Keratinocyte (primary cell): Measurements from ENCODE around the gene CD40. TPM values are rescaled to one million over a fixed set of nuclear protein-coding genes. Genes with fewer than 3 reads are reported as not detected.

Source experiments
- DNase-seq: peaks from one replicate; pipeline ENCODE4 v3.0.0-alpha.2; 2011; ENCODE audit warnings: low read depth, missing footprints, low spot score
- FAIRE-seq: peaks from 2 replicates; lab custom pipeline; 2011; peaks lifted over from hg19 to GRCh38; lab: Jason Lieb, UNC
- H2AFZ ChIP-seq: 2 replicates; pipeline ENCODE4 v1.6.0; 2012; ENCODE audit warnings: low read length, control low read depth, inconsistent platforms; ENCODE audit not compliant: control insufficient read depth
- H3K27ac ChIP-seq: 2 replicates; pipeline ENCODE4 v1.5.1; 2011; ENCODE audit warnings: low read length; ENCODE audit not compliant: control insufficient read depth, insufficient read depth
- H3K27me3 ChIP-seq: 3 replicates; pipeline ENCODE4 v1.6.0; 2011; ENCODE audit warnings: low read length; ENCODE audit not compliant: control insufficient read depth, insufficient read depth; ENCODE audit errors: extremely low read depth
- H3K36me3 ChIP-seq, 2 experiments: 2 replicates in 1 of 2; 3 replicates in 1 of 2; pipeline ENCODE4 v1.5.1; 2011; ENCODE audit warnings: low read length in 2 of 2, mild to moderate bottlenecking in 1 of 2; ENCODE audit not compliant: control insufficient read depth in 2 of 2, insufficient read depth in 2 of 2; ENCODE audit errors: extremely low read depth in 1 of 2
- H3K4me1 ChIP-seq: 3 replicates; pipeline ENCODE4 v1.5.1; 2011; ENCODE audit warnings: low read length; ENCODE audit not compliant: control insufficient read depth, insufficient read depth; ENCODE audit errors: extremely low read depth
- H3K4me2 ChIP-seq: 3 replicates; pipeline ENCODE4 v1.6.0; 2011; ENCODE audit warnings: low read depth, low read length; ENCODE audit not compliant: control insufficient read depth, insufficient read depth; ENCODE audit errors: extremely low read depth
- H3K4me3 ChIP-seq, 3 experiments: fragments of 200-600 bp in 1 of 3; sonication (generic) in 1 of 3; 2 replicates in 2 of 3; 3 replicates in 1 of 3; pipeline ENCODE4 v1.5.1; 2011 to 2016; ENCODE audit warnings: low read length in 3 of 3, mild to moderate bottlenecking in 3 of 3, control low read depth in 2 of 3, inconsistent platforms in 1 of 3, low read depth in 1 of 3, mixed read lengths in 1 of 3, mixed run types in 1 of 3, moderate library complexity in 1 of 3; ENCODE audit not compliant: control insufficient read depth in 2 of 3, insufficient read depth in 2 of 3; ENCODE audit errors: extremely low read depth in 1 of 3
- H3K79me2 ChIP-seq: 2 replicates; pipeline ENCODE4 v1.6.0; 2012; ENCODE audit warnings: low read length; ENCODE audit not compliant: control insufficient read depth, insufficient read depth
- H3K9ac ChIP-seq: 3 replicates; pipeline ENCODE4 v1.6.0; 2011; ENCODE audit warnings: low read length; ENCODE audit not compliant: control insufficient read depth, insufficient read depth; ENCODE audit errors: extremely low read depth
- H3K9me1 ChIP-seq: 3 replicates; pipeline ENCODE4 v1.6.0; 2011; ENCODE audit warnings: low read length; ENCODE audit not compliant: control insufficient read depth, insufficient read depth; ENCODE audit errors: extremely low read depth
- H3K9me3 ChIP-seq: 2 replicates; pipeline ENCODE4 v1.5.1; 2012; ENCODE audit warnings: low read depth, low read length; ENCODE audit not compliant: control insufficient read depth
- H4K20me1 ChIP-seq: 3 replicates; pipeline ENCODE4 v1.6.0; 2011; ENCODE audit warnings: low read length; ENCODE audit not compliant: control insufficient read depth, insufficient read depth; ENCODE audit errors: extremely low read depth
- EZH2 ChIP-seq: IDR thresholded peaks from one replicate; pipeline ENCODE4 v1.6.1; 2012; ENCODE audit warnings: inconsistent platforms, mild to moderate bottlenecking, low read length, moderate library complexity
- dilution Hi-C: fragments of 300-500 bp; cut with MboI; formaldehyde crosslinking; loops from one replicate; pipeline ENCODE4 v1.7.0; 2020; ENCODE audit warnings: low sequenced_read_pairs; ENCODE audit not compliant: extremely low pct_ligation_motif_present
- polyA plus RNA-seq, 5 experiments: library from polyadenylated mRNA; depleted of rRNA in 3 of 5; stranded (reverse) in 3 of 5; stranded (forward) in 1 of 5; unstranded in 1 of 5; fragments of >200 nt; gene quantifications; 1 replicate in 1 of 5; 2 replicates in 3 of 5; 3 replicates in 1 of 5; pipeline versions ENCODE4 v1.2.1 to v1.2.3, GENCODE V29; 2011 to 2012; ENCODE audit warnings: missing spikeins in 2 of 5, low read depth in 1 of 5, low replicate concordance in 1 of 5
- TF ChIP-seq, protein P1 (sequence below), 3 experiments: IDR thresholded peaks in 1 of 3; conservative IDR thresholded peaks in 1 of 3; optimal IDR thresholded peaks in 1 of 3; 2 replicates in 2 of 3; 3 replicates in 1 of 3; pipeline versions ENCODE3 to v1.5.1; 2011; ENCODE audit warnings: low read length in 3 of 3, mild to moderate bottlenecking in 3 of 3, moderate library complexity in 2 of 3, control low read depth in 1 of 3, inconsistent platforms in 1 of 3; ENCODE audit not compliant: insufficient read depth in 2 of 3; ENCODE audit errors: extremely low read depth in 1 of 3

CD40 gene
- polyA plus RNA-seq, 1 donor (not counting 4 experiments of a cell fraction or from before 2014, with no cell fraction given): 13.4 TPM

GRCh38 chr20:46169245-46170171 is 51.4 kb downstream of the CD40 start:
- Histone ChIP-seq H3K4me1 (no peaks in the 10 kb centered on the region), H3K27ac (no peak overlapping the region), H3K79me2 (no peaks in the 10 kb centered on the region), H2AFZ (no peak overlapping the region), H3K4me2 (no peak overlapping the region), H3K36me3 (no peaks in the 10 kb centered on the region), H3K9ac (no peak overlapping the region), H4K20me1 (no peaks in the 10 kb centered on the region), H3K9me3 (no peaks in the 10 kb centered on the region), H3K9me1 (no peaks in the 10 kb centered on the region), H3K4me3 (no peak overlapping the region), H3K27me3 (peaks cover 34% of the 10 kb centered on the region)
- DNase-seq (peak; percentile 23), FAIRE-seq (peak; percentile 5)
- TF ChIP-seq EZH2: no peak
- TF ChIP-seq, protein P1, sequence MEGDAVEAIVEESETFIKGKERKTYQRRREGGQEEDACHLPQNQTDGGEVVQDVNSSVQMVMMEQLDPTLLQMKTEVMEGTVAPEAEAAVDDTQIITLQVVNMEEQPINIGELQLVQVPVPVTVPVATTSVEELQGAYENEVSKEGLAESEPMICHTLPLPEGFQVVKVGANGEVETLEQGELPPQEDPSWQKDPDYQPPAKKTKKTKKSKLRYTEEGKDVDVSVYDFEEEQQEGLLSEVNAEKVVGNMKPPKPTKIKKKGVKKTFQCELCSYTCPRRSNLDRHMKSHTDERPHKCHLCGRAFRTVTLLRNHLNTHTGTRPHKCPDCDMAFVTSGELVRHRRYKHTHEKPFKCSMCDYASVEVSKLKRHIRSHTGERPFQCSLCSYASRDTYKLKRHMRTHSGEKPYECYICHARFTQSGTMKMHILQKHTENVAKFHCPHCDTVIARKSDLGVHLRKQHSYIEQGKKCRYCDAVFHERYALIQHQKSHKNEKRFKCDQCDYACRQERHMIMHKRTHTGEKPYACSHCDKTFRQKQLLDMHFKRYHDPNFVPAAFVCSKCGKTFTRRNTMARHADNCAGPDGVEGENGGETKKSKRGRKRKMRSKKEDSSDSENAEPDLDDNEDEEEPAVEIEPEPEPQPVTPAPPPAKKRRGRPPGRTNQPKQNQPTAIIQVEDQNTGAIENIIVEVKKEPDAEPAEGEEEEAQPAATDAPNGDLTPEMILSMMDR (optimal IDR thresholded peaks at IDR 0.05 in 1 of 3, IDR thresholded peaks at IDR 0.05 in 1 of 3, conservative IDR thresholded peaks at IDR 0.05 in 1 of 3; ENCODE audit: extremely low read depth in 1 of 3, insufficient read depth in 2 of 3, low read length in 3 of 3): no peak
- dilution Hi-C loops: no loop called here

DNA sequence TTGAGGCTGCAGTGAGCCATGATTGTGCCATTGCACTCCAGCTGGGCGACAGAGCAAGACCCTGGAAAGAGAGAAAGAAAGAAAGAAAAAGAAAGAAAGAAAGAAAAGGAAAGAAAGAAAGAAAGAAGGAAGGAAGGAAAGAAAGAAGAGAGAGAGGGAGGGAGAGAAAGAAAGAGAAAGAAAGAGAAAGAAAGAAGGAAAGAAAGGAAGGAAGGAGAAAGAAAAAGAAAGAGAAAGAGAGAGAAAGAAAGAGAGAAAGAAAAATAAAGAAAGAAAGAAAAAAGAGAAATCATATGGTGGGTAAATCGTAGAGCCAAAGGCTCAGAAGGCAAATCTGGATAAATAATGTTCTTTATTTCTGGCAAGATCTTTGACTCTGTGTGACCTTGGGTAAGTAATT is 53.4 kb downstream of the CD40 start:
- H3K4me1 ChIP-seq: no peaks in the 10 kb centered on the region
- H3K27me3 ChIP-seq: peaks cover 46% of the 10 kb centered on the region
- no peak overlapping the region for H3K27ac ChIP-seq
- DNase-seq: no peak
- H3K9ac ChIP-seq: no peak overlapping the region
- H3K9me3 ChIP-seq: no peaks in the 10 kb centered on the region
- FAIRE-seq: no peak
- H4K20me1 ChIP-seq: no peaks in the 10 kb centered on the region
- no peak overlapping the region for H3K4me2 ChIP-seq
- TF ChIP-seq, protein P1 (optimal IDR thresholded peaks at IDR 0.05 in 1 of 3, IDR thresholded peaks at IDR 0.05 in 1 of 3, conservative IDR thresholded peaks at IDR 0.05 in 1 of 3; ENCODE audit: extremely low read depth in 1 of 3, insufficient read depth in 2 of 3, low read length in 3 of 3): no peak
- TF ChIP-seq EZH2: no peak
- no peak overlapping the region for H3K4me3 ChIP-seq
- H3K36me3 ChIP-seq: no peaks in the 10 kb centered on the region
- no peaks in the 10 kb centered on the region for H3K79me2 ChIP-seq
- no peak overlapping the region for H2AFZ ChIP-seq
- H3K9me1 ChIP-seq: no peaks in the 10 kb centered on the region
- dilution Hi-C loops: no loop called here
